Effector memory CD4-positive, alpha-beta T cell (primary cell): ENCODE measurements around the gene ITGA1.
"Not testable (repeated sequence)": the region's sequence is repeated elsewhere in the genome, so short reads cannot be mapped to it uniquely, and the experiment has no call there.

Experiments
- DNase-seq, 3 donors: peaks; one replicate each; pipeline ENCODE4 v3.0.0-alpha.2; 2020
- H3K27ac ChIP-seq: 2 replicates; pipeline ENCODE4 v1.7.0; 2013; ENCODE audit warnings: mild to moderate bottlenecking, low read length, moderate library complexity; ENCODE audit not compliant: insufficient read depth, poor library complexity, severe bottlenecking
- H3K27me3 ChIP-seq: replicated peaks from 2 replicates; pipeline ENCODE4 v1.7.0; 2013; ENCODE audit warnings: mild to moderate bottlenecking, low read length; ENCODE audit not compliant: insufficient read depth, control insufficient read depth, poor library complexity, severe bottlenecking
- H3K36me3 ChIP-seq: 2 replicates; pipeline ENCODE4 v1.7.0; 2013; ENCODE audit warnings: mild to moderate bottlenecking, low read length, moderate library complexity; ENCODE audit not compliant: control insufficient read depth, insufficient read depth
- H3K4me1 ChIP-seq: 2 replicates; pipeline ENCODE4 v1.7.0; 2013; ENCODE audit warnings: low read length, mild to moderate bottlenecking; ENCODE audit not compliant: control insufficient read depth, insufficient read depth, poor library complexity, severe bottlenecking
- H3K4me3 ChIP-seq: 2 replicates; pipeline ENCODE4 v1.7.0; 2013; ENCODE audit warnings: low read length, low read depth, mild to moderate bottlenecking; ENCODE audit not compliant: insufficient read depth, poor library complexity, severe bottlenecking
- H3K9me3 ChIP-seq: 2 replicates; pipeline ENCODE4 v1.7.0; 2013; ENCODE audit warnings: mild to moderate bottlenecking, low read length, moderate library complexity; ENCODE audit not compliant: control insufficient read depth

Gene ITGA1

DNA sequence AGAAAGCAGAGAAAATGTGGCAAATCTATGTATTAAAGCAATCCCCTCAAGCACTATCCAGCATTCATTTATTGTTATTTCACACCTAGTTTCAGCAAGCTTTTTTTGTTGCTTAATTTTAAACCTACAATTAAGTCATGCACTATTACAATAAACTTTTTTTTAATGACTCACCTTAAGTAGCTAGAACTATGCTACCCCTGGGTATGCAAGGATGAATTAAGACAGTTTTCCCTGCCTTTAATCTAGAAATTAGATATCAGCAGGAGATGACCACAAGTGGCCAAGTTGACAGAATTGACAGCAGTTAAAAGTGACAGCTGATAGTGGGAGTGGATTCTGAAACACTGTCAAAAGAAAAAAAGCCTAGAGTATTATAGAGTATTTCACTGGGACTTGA is 20.0 kb downstream of the ITGA1 start:
- peaks cover 3% of the 10 kb centered on the region for H3K4me1 ChIP-seq
- no peak overlapping the region for H3K4me3 ChIP-seq
- H3K27ac ChIP-seq = no peak overlapping the region

DNA sequence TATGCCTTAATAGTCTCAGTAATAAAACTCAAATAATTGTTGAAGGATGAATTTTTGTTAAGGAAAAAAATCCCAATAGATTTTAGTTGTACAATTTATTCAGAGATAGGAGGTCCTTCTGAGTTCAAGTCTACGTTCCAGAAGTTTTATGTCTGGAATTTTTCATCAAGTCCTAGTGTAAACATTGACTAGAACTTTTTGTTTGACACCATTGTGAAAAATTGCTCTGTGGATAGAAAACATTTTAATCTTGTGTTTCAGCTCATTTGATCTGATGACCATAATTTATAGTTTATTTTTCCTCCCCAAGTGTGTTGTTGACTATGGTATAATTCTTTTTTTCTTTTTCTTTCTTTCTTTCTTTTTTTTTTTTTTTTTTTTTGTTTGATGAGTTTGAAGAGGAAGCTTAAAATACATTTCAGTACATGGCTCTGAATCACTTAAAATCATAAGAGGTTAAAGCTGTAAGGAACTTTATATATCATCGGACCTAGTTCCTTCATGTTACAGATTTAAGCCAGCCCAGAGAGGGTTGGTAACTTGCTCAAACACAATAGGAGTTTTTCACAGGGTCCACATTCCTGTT is 20.7 kb downstream of the ITGA1 start:
- H3K27me3 ChIP-seq = no peaks in the 10 kb centered on the region
- no peak overlapping the region for H3K4me3 ChIP-seq
- no peaks in the 10 kb centered on the region for H3K9me3 ChIP-seq
- H3K27ac ChIP-seq = no peak overlapping the region
- no peaks in the 10 kb centered on the region for H3K36me3 ChIP-seq
- no peak for DNase-seq
- H3K4me1 ChIP-seq = no peaks in the 10 kb centered on the region

More for the DNA sequence above, 20.0 kb downstream of the ITGA1 start:
- Histone ChIP-seq H3K9me3 (no peaks in the 10 kb centered on the region), H3K27me3 (no peaks in the 10 kb centered on the region), H3K36me3 (no peaks in the 10 kb centered on the region)
- DNase-seq = no peak

DNA sequence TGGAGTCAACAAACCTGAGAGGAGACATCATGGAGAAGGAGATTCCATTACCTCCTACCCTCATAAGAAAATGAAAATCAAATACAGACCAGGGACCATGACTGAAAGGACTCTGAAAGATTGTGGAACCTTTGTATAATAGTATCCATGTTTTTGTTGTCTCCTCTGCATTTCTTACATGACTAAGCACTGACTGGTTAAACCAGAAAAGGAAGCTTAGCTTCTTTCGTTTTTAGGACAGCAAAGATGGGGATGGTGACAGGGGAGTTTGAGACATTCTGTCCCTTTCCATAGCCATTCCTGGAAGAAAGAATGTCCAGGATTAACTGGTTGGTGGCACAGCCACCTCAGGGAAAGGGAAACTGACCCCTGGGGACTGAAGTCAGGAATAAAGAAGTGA is 22.2 kb downstream of the ITGA1 start:
- DNase-seq = no peak
- H3K4me3 ChIP-seq = no peak overlapping the region
- no peak overlapping the region for H3K27ac ChIP-seq

GRCh38 chr5:52810426-52810825 is 22.7 kb downstream of the ITGA1 start:
- no peaks in the 10 kb centered on the region for H3K36me3 ChIP-seq
- DNase-seq = no peak
- no peaks in the 10 kb centered on the region for H3K9me3 ChIP-seq
- no peak overlapping the region for H3K27ac ChIP-seq
- H3K27me3 ChIP-seq = no peaks in the 10 kb centered on the region
- H3K4me1 ChIP-seq = no peaks in the 10 kb centered on the region
- H3K4me3 ChIP-seq = no peak overlapping the region

More for the DNA sequence above, 22.2 kb downstream of the ITGA1 start:
- H3K4me1 ChIP-seq = no peaks in the 10 kb centered on the region
- no peaks in the 10 kb centered on the region for H3K9me3 ChIP-seq
- H3K27me3 ChIP-seq = no peaks in the 10 kb centered on the region
- no peaks in the 10 kb centered on the region for H3K36me3 ChIP-seq

- H3K27ac ChIP-seq = no peak overlapping the region
- DNase-seq = no peak
Measured at GRCh38 chr5:52811067-52811749, 23.5 kb downstream of the ITGA1 start.

GRCh38 chr5:52814352-52815148 is 26.8 kb downstream of the ITGA1 start:
- Histone ChIP-seq H3K4me1 (no peaks in the 10 kb centered on the region), H3K27me3 (no peaks in the 10 kb centered on the region), H3K27ac (no peak overlapping the region), H3K4me3 (no peak overlapping the region), H3K36me3 (no peaks in the 10 kb centered on the region), H3K9me3 (no peaks in the 10 kb centered on the region)
- DNase-seq = no peak

More at GRCh38 chr5:52811067-52811749, 23.5 kb downstream of the ITGA1 start:
- Histone ChIP-seq H3K4me3 (no peak overlapping the region), H3K4me1 (no peaks in the 10 kb centered on the region), H3K9me3 (no peaks in the 10 kb centered on the region), H3K27me3 (no peaks in the 10 kb centered on the region), H3K36me3 (no peaks in the 10 kb centered on the region)

DNA sequence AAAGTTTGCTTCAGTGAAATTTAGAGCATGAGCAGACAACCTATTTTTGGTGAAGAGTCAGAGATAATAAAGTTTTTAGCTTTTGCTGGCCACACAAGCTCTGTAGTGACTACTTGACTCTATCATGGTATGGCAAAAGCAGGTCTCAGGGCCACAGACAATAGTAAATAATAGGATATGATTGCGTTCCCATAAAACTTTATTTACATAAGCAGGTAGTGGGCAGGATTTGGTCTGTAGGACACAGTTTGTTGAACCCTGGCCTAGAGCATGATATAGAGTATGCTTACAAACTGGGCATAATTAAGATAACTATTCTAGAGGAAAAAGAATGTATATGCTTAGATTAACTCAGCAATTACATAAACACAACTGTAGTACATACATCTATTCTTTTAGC is 30.1 kb downstream of the ITGA1 start:
- Histone ChIP-seq H3K9me3 (no peaks in the 10 kb centered on the region), H3K36me3 (no peaks in the 10 kb centered on the region), H3K4me1 (no peaks in the 10 kb centered on the region), H3K4me3 (no peak overlapping the region), H3K27me3 (no peaks in the 10 kb centered on the region), H3K27ac (no peak overlapping the region)
- no peak for DNase-seq

- Histone ChIP-seq H3K27ac (no peak overlapping the region), H3K4me3 (no peak overlapping the region), H3K9me3 (no peaks in the 10 kb centered on the region), H3K36me3 (no peaks in the 10 kb centered on the region), H3K27me3 (no peaks in the 10 kb centered on the region), H3K4me1 (no peaks in the 10 kb centered on the region)
- no peak for DNase-seq
Measured at GRCh38 chr5:52818360-52818759, 30.6 kb downstream of the ITGA1 start.

DNA sequence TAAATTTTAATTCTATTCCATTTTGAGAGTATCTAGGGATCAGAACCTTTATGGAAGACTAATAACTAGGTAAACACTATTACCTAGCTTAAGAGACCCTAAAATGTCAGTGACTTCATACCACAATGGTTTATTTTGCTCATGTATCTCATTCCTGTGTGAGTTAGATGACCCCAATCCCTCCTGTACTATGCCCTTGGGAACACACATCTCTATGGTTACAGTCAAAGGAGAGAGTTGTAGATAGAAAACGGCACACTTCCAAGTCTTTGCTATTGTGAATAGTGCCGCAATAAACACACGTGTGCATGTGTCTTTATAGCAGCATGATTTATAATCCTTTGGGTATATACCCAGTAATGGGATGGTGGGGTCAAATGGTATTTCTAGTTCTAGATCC is 31.1 kb downstream of the ITGA1 start:
- H3K9me3 ChIP-seq, H3K36me3 ChIP-seq, H3K4me1 ChIP-seq, H3K27me3 ChIP-seq, H3K27ac ChIP-seq, DNase-seq, H3K4me3 ChIP-seq: not testable (repeated sequence)

DNA sequence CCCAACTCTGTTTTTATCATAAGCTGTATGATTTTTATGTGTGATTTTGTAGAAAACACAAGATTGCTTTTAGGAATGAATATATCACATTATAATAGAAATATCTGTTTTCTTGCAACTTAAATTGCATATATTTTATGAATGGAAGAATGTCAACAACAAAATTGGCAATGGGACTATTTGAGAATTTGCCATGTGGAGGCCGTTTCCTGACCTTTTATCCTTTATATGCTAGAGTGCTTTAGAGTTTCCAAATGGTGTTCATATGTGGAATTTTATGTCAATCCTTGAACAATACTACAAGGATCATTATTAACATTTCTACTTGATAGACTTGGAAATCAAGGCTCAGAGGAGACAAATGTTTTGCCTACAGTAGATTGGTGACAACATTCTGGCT is 34.2 kb downstream of the ITGA1 start:
- no peak overlapping the region for H3K27ac ChIP-seq

More for the DNA sequence above, 34.2 kb downstream of the ITGA1 start:
- Histone ChIP-seq H3K9me3 (no peaks in the 10 kb centered on the region), H3K4me3 (no peak overlapping the region), H3K4me1 (no peaks in the 10 kb centered on the region), H3K36me3 (no peaks in the 10 kb centered on the region), H3K27me3 (no peaks in the 10 kb centered on the region)
- DNase-seq = no peak
